WTC11 (cell line): ENCODE measurements around the gene NUDT14.

Experiments used
- CTCF ChIP-seq: fragments of 200-600 bp; IDR thresholded peaks from 2 replicates; pipeline ENCODE4 v1.8.0; 2022; ENCODE audit warnings: antibody characterized with exemption
- ERG ChIP-seq: fragments of 250-450 bp; sonication (Bioruptor Pico); IDR thresholded peaks from 2 replicates; pipeline ENCODE4 v1.8.0; 2021; ENCODE audit warnings: mild to moderate bottlenecking
- ESRRA ChIP-seq: sonication (generic); formaldehyde crosslinking; IDR thresholded peaks from 2 replicates; pipeline ENCODE4 v1.8.1; 2022; ENCODE audit warnings: mild to moderate bottlenecking, missing genetic modification reagents, borderline replicate concordance
- MXD4 ChIP-seq: fragments of 250-450 bp; sonication (Bioruptor Pico); IDR thresholded peaks from 2 replicates; pipeline ENCODE4 v1.8.0; 2021; ENCODE audit warnings: mild to moderate bottlenecking, moderate library complexity, borderline replicate concordance
- NFYB ChIP-seq: sonication (generic); formaldehyde crosslinking; conservative IDR thresholded peaks from 2 replicates; pipeline ENCODE4 v1.8.0; 2022; ENCODE audit warnings: low read depth, missing genetic modification reagents
- RELA ChIP-seq: sonication (generic); formaldehyde crosslinking; IDR thresholded peaks from 2 replicates; pipeline ENCODE4 v1.8.1; 2022; ENCODE audit warnings: missing genetic modification reagents, mild to moderate bottlenecking, borderline replicate concordance
- SP1 ChIP-seq: sonication (generic); formaldehyde crosslinking; conservative IDR thresholded peaks from 2 replicates; pipeline ENCODE4 v1.8.1; 2022; ENCODE audit warnings: missing genetic modification reagents
- ZBTB43 ChIP-seq: sonication (generic); formaldehyde crosslinking; IDR thresholded peaks from 2 replicates; pipeline ENCODE4 v1.8.1; 2023; ENCODE audit warnings: mild to moderate bottlenecking, missing genetic modification reagents
- ZNF121 ChIP-seq: sonication (generic); formaldehyde crosslinking; IDR thresholded peaks from 2 replicates; pipeline ENCODE4 v1.8.0; 2023; ENCODE audit warnings: missing genetic modification reagents
- ZNF423 ChIP-seq: fragments of 250-450 bp; sonication (Bioruptor Pico); IDR thresholded peaks from 2 replicates; pipeline ENCODE4 v2.1.2; 2022; ENCODE audit warnings: mild to moderate bottlenecking, moderate library complexity
- ZNF512 ChIP-seq: sonication (generic); formaldehyde crosslinking; IDR thresholded peaks from 2 replicates; pipeline ENCODE4 v1.8.1; 2022; ENCODE audit warnings: missing genetic modification reagents, borderline replicate concordance

GRCh38 chr14:105182296-105183020 is 1.3 kb upstream of the NUDT14 start:
- no peak for TF ChIP-seq CTCF
- TF ChIP-seq ERG (CRISPR knock-in tag), result no peak
- no peak for TF ChIP-seq RELA
- TF ChIP-seq NFYB (CRISPR knock-in tag), result no peak
- no peak for TF ChIP-seq ZNF512 (CRISPR knock-in tag)
- TF ChIP-seq ESRRA (CRISPR knock-in tag), result no peak
- no peak for TF ChIP-seq SP1 (CRISPR knock-in tag)
- TF ChIP-seq ZBTB43 (CRISPR knock-in tag), result no peak
- TF ChIP-seq MXD4, result no peak
- no peak for TF ChIP-seq ZNF121 (CRISPR knock-in tag)
- no peak for TF ChIP-seq ZNF423 (CRISPR knock-in tag)
